Measurements from ENCODE around the gene BCL2. TPM values are rescaled to one million over a fixed set of nuclear protein-coding genes. Genes with fewer than 3 reads are reported as not detected.

Gene BCL2
- total RNA-seq, 1 donor from 2014 or later, result 2.4 TPM

DNA sequence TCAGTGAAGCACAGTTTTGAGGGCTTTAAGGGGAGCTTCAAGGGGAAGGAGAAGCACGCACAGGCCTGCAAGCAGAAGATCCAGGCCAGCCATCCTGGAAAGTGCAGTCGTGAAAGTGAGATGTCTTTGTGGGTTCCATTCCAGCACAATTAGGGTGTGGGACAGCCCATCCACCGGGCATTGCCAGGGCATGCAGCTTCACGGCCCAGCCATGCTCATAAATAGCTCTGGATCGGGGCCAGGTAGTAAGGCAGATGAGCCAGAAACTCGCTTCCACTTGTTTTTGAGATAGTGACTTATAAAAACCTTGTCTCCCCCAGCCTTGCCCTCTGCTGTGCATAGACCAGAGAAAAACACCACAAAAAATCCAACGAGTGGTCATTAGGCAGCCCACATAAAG lies 26.5 kb upstream of the BCL2 start:
- no peaks in the 10 kb centered on the region for H3K27me3 ChIP-seq (ENCODE audit: control insufficient read depth, insufficient read depth, low read length)
- TF ChIP-seq, protein P1, sequence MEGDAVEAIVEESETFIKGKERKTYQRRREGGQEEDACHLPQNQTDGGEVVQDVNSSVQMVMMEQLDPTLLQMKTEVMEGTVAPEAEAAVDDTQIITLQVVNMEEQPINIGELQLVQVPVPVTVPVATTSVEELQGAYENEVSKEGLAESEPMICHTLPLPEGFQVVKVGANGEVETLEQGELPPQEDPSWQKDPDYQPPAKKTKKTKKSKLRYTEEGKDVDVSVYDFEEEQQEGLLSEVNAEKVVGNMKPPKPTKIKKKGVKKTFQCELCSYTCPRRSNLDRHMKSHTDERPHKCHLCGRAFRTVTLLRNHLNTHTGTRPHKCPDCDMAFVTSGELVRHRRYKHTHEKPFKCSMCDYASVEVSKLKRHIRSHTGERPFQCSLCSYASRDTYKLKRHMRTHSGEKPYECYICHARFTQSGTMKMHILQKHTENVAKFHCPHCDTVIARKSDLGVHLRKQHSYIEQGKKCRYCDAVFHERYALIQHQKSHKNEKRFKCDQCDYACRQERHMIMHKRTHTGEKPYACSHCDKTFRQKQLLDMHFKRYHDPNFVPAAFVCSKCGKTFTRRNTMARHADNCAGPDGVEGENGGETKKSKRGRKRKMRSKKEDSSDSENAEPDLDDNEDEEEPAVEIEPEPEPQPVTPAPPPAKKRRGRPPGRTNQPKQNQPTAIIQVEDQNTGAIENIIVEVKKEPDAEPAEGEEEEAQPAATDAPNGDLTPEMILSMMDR (IDR thresholded peaks at IDR 0.05; ENCODE audit: insufficient read depth, low read length, severe bottlenecking), result no peak
- DNase-seq (ENCODE audit: low read depth) (peak; percentile 88), FAIRE-seq (no peak)
- H3K4me3 ChIP-seq (ENCODE audit: low read depth, low read length), result no peak overlapping the region
- H3K36me3 ChIP-seq (ENCODE audit: control insufficient read depth, insufficient read depth, low read length), result peaks cover 16% of the 10 kb centered on the region

DNA sequence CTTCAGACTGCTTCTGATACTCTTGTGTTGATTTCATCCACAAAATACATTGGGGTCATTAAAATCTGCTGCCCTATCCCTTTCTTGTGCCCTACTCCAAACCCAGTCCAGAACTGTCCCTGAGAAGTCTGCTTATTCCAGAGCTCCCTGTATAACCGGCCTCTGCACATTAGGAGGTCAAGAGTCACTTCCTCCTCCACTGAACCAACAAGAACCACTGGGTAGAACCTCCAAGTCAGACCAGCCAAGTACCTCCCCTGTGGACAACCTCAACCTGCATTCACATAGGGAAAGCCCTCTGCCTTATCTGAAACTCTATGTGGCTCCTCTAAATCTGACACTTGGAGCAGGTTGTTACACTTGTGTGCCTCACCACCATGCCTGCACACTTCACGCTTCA lies 25.3 kb upstream of the BCL2 start:
- Histone ChIP-seq H3K36me3 (ENCODE audit: control insufficient read depth, insufficient read depth, low read length) (peaks cover 15% of the 10 kb centered on the region), H3K4me3 (ENCODE audit: low read depth, low read length) (no peak overlapping the region), H3K27me3 (ENCODE audit: control insufficient read depth, insufficient read depth, low read length) (no peaks in the 10 kb centered on the region)
- DNase-seq (ENCODE audit: low read depth), result no peak
- peak; percentile 60 for FAIRE-seq
- TF ChIP-seq, protein P1 (IDR thresholded peaks at IDR 0.05; ENCODE audit: insufficient read depth, low read length, severe bottlenecking), result no peak

DNA sequence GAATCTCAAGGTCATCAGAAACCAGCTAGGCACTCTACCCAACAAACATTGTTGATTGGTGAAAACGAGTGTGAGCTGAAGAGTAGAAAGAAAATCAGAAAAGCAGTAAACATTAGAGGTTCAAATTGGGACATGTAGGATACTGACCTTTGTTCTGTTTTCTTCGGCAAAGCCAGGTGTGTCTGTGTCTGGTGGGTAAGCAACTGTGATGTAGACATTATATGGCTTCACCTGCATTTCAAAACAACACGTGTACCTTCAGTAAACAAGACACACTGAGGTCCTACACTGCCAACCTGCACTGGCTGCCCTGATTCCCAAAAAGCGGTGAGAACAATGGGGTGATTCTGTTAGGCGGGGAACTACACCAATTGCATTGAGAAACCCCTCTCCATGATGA lies 24.7 kb upstream of the BCL2 start:
- DNase-seq (ENCODE audit: low read depth) (no peak), FAIRE-seq (no peak)
- Histone ChIP-seq H3K4me3 (ENCODE audit: low read depth, low read length) (no peak overlapping the region), H3K36me3 (ENCODE audit: control insufficient read depth, insufficient read depth, low read length) (peaks cover 16% of the 10 kb centered on the region), H3K27me3 (ENCODE audit: control insufficient read depth, insufficient read depth, low read length) (no peaks in the 10 kb centered on the region)
- TF ChIP-seq, protein P1 (IDR thresholded peaks at IDR 0.05; ENCODE audit: insufficient read depth, low read length, severe bottlenecking), result no peak

DNA sequence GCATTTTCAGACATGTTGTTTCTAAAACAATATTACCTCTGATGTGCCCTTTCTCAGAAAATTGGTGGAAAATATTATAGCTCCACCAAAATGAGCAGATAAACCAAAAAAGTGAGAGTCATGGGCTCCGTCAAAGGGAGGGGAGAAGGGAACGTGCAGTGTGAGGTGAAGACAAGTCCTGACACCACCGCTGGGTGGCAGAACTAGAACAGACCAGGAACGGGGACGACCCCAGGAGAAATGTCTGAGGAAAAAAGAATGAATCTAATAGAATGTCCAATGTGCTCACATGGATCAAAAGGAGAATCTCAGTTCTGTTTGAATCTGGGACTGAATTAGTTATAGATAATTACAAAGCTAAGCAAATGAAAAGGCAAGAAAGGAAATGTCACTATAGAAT lies 22.6 kb upstream of the BCL2 start:
- Histone ChIP-seq H3K4me3 (ENCODE audit: low read depth, low read length) (no peak overlapping the region), H3K36me3 (ENCODE audit: control insufficient read depth, insufficient read depth, low read length) (peaks cover 18% of the 10 kb centered on the region), H3K27me3 (ENCODE audit: control insufficient read depth, insufficient read depth, low read length) (no peaks in the 10 kb centered on the region)
- DNase-seq (ENCODE audit: low read depth), result peak; percentile 18
- TF ChIP-seq, protein P1 (IDR thresholded peaks at IDR 0.05; ENCODE audit: insufficient read depth, low read length, severe bottlenecking), result peak; percentile 52
- no peak for FAIRE-seq

DNA sequence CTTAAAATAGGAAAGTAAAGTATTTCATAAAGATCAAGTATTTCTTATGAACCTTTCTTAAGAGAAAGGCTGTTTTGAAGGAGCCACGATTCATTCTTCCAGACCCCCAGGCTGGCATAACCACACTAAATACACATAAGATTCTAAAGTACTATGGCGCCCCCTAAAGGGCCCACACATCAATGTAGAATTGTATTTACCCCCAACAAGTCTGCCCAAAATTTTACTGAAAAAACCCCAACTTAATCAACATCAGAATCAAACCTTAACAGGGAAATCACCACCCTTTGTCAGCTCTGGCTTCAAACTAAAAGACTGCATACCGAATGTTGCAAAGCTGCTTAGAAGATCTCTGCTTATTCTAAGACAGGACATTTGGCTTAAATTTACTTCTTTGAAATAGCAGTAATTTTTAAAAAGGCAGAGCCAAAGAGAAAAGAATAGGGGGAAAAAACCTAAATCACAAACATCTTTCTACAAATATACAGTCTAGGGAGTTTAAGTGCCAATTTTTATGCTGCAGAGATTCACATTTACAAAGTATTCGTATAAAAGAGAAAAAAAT lies 20.4 kb upstream of the BCL2 start:
- Histone ChIP-seq H3K27me3 (ENCODE audit: control insufficient read depth, insufficient read depth, low read length) (no peaks in the 10 kb centered on the region), H3K4me3 (ENCODE audit: low read depth, low read length) (no peak overlapping the region), H3K36me3 (ENCODE audit: control insufficient read depth, insufficient read depth, low read length) (peaks cover 21% of the 10 kb centered on the region)
- DNase-seq (ENCODE audit: low read depth) (peak; percentile 28), FAIRE-seq (no peak)
- TF ChIP-seq, protein P1 (IDR thresholded peaks at IDR 0.05; ENCODE audit: insufficient read depth, low read length, severe bottlenecking), result peak; percentile 47

Measured in bronchial epithelial cell (primary cell).